Measurements from ENCODE around the gene PEAR1.

Gene PEAR1

GRCh38 chr1:156885314-156885713 lies 8.2 kb upstream of the PEAR1 start:
- Mint-ChIP-seq H3K27ac (no peak overlapping the region), H3K27me3 (ENCODE audit: low read depth, poor library complexity) (peaks cover 60% of the 10 kb centered on the region), H3K4me1 (peaks cover 65% of the 10 kb centered on the region), H3K4me3 (no peak overlapping the region), H3K36me3 (ENCODE audit: low read depth) (no peaks in the 10 kb centered on the region), H3K9me3 (no peaks in the 10 kb centered on the region)
- no peak for DNase-seq
- TF ChIP-seq CTCF (IDR thresholded peaks at IDR 0.05), result no peak

- no peak for TF ChIP-seq CTCF (IDR thresholded peaks at IDR 0.05)
- Mint-ChIP-seq H3K27ac (no peak overlapping the region), H3K36me3 (ENCODE audit: low read depth) (no peaks in the 10 kb centered on the region), H3K27me3 (ENCODE audit: low read depth, poor library complexity) (peaks cover 64% of the 10 kb centered on the region), H3K9me3 (no peaks in the 10 kb centered on the region), H3K4me1 (peaks cover 64% of the 10 kb centered on the region), H3K4me3 (no peak overlapping the region)
- DNase-seq, result no peak
Observed at GRCh38 chr1:156885880-156886355, 7.6 kb upstream of the PEAR1 start.

GRCh38 chr1:156886583-156887281 lies 6.8 kb upstream of the PEAR1 start:
- Mint-ChIP-seq H3K4me3 (peak overlapping the region; percentile 37), H3K27ac (peak overlapping the region; percentile 25), H3K9me3 (no peaks in the 10 kb centered on the region), H3K4me1 (peaks cover 61% of the 10 kb centered on the region), H3K27me3 (ENCODE audit: low read depth, poor library complexity) (peaks cover 67% of the 10 kb centered on the region), H3K36me3 (ENCODE audit: low read depth) (no peaks in the 10 kb centered on the region)
- no peak for TF ChIP-seq CTCF (IDR thresholded peaks at IDR 0.05)
- DNase-seq, result no peak

GRCh38 chr1:156887317-156887716 lies 6.2 kb upstream of the PEAR1 start:
- Mint-ChIP-seq H3K27ac (no peak overlapping the region), H3K4me1 (peaks cover 65% of the 10 kb centered on the region), H3K4me3 (no peak overlapping the region), H3K27me3 (ENCODE audit: low read depth, poor library complexity) (peaks cover 69% of the 10 kb centered on the region), H3K36me3 (ENCODE audit: low read depth) (no peaks in the 10 kb centered on the region), H3K9me3 (no peaks in the 10 kb centered on the region)
- DNase-seq, result peak; percentile 41
- no peak for TF ChIP-seq CTCF (IDR thresholded peaks at IDR 0.05)

GRCh38 chr1:156887734-156888133 lies 5.8 kb upstream of the PEAR1 start:
- DNase-seq, result no peak
- no peaks in the 10 kb centered on the region for H3K36me3 Mint-ChIP-seq (ENCODE audit: low read depth)
- no peaks in the 10 kb centered on the region for H3K9me3 Mint-ChIP-seq
- H3K27me3 Mint-ChIP-seq (ENCODE audit: low read depth, poor library complexity), result peaks cover 69% of the 10 kb centered on the region
- no peak overlapping the region for H3K4me3 Mint-ChIP-seq
- peaks cover 64% of the 10 kb centered on the region for H3K4me1 Mint-ChIP-seq
- no peak for TF ChIP-seq CTCF (IDR thresholded peaks at IDR 0.05)
- no peak overlapping the region for H3K27ac Mint-ChIP-seq
